HG02870 (cell line): ENCODE results near the gene ERP29.
"Not testable (repeated sequence)": the region's sequence is repeated elsewhere in the genome, so short reads cannot be mapped to it uniquely, and the experiment has no call there.

Experiments used
- ATAC-seq: cut with Tn5 transposase; IDR thresholded peaks from one replicate; pipeline ENCODE4 v1.9.1; 2021; ENCODE audit warnings: mild to moderate bottlenecking, moderate library complexity; ENCODE audit not compliant: unreplicated experiment

Gene ERP29

DNA sequence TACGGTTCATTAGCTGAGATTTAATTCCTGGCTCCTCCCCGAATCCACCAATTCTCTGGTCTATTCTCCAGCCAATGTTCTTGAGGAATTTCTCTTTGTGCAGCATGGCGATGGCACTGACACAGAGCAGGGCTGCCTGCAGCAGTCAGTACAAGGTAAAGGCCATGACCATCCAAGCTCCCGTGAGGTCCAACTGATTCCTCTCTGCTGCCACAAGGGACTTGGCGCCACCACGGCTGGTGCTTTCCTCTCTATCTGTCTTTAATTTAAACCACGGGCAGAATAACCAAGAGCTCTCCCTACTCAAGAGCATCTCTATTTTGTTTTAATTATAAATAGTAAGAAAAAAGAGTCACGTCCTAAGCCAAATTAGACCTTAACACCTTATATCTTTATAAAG is 12.4 kb upstream of the ERP29 start:
- ATAC-seq = no peak

DNA sequence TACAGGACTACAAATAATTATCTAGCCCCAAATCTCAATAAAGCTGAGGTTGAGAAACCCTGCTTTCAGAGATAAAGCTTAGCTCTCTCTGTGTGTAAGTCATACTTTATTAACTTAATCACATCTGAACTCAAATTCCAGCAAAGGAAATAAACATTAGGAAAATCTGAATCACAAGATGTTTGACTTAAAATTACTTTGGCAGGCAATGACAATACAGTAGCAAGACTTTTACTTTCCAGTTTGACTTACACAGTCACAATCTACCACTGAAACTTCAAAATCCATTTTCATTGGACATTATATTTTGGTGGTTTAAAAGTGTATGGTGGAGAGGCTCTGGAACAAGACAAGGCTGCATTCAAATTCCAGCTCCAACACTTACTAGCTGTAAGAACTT is 11.7 kb upstream of the ERP29 start:
- ATAC-seq = no peak

DNA sequence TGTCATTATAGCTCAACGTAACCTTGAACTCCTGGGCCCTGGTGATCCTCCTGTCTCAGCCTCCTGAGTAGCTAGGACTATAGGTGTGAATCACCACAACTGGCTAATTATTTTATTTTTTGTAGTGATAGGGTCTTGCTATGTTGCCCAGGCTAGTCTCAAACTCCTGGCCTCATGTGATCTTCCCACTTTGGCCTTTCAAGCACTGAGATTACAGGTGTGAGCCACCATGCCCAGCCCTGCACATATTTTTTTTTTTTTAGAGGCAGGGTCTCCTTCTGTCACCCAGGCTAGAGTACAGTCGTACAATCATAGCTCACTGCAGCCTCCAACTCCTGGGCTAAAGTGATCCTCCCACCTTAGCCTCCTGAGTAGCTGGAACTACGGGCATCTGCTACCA is 9.2 kb upstream of the ERP29 start:
- ATAC-seq = no peak

DNA sequence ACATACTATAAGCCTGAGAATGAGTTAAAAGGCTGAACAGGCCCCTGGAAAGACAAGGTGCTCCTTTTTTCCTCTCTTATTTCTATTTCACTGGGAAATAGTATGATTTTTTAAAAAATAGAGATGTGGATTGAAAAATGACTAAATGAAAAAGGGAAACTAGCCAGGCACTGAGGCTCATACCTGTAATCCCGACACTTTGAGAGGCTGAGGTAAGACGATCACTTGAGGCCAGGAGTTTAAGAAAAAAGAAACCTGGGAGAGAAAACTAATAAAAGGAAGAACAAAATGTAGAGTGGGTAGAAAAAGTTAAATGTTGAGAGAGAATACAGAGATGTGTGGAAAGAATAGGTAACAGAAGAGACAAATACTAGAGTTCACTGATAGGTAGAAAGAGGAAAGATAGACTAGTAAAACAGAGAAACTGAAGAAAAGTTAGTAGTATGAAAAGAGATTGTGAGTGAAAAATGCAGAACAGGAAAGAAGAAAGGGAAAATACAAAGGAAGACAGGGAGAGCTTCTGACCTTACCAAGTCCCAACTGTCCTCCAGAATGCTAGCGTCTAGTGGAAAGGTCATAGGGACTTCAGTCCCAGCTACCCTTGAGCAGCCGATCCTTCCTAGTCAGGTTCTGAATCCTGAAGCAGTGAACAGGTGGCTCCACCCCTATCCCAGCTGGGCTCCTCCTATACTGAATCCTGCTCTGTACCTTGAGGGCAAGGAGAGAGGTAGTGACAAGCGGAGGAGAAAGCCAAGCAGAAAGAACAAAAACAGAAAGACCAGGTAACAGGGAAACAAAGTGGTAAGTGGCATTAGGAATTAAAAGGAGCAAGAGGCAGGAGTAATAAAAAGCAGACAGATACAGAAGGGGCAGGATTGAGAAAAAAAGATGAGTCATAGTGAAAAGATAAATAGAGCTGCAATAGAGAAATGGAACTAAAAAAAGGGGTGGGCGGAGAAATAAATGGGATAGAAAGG is 7.5 kb upstream of the ERP29 start:
- ATAC-seq = no peak

DNA sequence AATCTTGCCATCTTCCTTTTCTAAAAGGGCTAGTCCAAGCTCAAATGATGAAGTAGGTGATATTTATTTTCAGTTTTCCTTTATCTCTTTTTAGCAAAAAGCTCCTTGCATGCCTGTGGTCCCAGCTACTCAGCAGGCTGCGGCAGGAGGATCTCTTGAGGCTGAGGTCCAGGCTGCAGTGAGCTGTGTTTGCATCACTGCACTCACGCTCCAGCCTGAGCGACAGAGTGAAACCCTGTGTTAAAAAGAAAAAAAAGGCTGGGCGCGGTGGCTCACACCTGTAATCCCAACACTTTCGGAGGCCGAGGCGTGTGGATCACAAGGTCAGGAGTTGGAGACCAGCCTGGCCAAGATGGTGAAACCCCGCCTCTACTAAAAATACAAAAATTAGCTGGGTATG is 5.3 kb upstream of the ERP29 start:
- ATAC-seq = no peak

DNA sequence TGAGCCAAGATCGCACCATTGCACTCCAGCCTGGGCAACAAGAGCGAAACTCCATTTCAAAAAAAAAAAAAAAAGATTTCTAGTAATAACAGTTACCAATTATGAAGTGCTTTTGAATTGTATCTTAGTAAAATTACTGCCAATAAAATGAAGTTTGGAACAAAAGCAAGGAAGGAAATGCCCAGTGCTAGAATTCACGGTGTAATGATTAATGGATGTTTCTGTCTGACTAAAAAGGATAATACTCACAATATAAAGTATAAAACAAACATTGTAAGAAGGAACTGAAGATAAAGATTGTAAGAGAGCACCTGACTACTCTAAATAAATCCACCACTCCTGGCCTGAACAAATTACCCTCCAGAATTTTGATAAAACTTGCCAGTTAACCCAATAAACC is 4.3 kb upstream of the ERP29 start:
- no peak for ATAC-seq

DNA sequence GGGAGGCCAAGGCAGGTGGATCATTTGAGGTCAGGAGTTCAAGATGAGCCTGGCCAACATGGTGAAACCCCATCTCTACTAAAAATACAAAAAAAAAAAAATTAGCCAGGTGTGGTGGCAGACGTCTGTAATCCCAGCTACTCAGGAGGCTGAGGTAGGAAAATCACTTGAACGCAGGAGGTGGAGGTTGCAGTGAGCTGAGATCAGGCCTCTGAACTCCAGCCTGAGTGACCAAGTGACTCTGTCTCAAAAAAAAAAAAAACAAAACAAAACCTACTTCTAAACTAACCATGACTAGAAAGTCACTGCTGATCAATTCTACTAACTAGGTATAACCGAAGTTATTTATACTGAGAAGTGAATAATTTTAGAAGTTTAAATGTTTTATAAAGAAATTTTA is 3.6 kb upstream of the ERP29 start:
- not testable (repeated sequence) for ATAC-seq

DNA sequence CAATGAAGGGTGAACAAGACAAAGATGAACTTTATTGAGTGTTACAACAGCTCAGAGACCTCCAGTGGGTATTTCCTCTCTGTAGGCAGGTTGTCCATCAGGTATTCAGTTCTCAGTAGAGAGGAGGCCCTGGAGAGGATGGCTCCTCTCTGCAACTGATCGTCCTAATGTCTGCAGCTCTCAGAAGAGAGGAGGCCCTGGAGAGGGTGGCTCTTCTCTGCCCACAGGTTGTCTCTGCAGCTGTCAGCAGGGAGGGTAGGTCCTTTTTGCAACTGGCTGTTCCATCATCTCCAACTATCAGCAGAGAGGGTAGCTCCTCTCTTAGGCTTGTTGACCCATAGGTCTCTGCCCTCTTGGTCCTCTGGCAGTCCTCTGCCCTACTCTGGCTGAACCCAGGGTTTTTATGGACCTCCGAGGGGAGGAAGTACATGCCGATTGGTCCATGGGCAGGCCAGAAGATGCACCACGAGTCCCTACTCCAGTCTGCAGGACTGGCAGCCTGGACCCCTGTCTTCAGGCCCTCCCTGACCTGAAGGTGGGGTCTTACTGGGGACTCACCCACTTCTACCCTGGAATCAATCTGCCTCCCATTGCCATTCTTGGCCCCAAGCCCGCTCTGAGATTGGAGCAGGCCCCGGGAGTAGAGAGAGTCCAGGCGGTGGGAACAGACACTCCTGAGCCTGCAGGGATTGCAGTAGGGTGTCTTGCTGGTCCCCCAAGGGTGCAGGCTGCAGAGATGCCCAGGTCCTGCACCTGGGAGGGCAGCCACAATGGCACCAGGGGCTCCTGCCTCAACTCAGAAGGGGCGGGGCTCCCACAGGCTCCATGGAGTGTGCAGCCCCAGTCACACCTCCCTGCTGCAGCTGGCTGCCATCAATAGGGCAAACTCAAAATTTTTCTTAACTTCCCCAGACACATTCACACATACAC is 2.5 kb upstream of the ERP29 start:
- no peak for ATAC-seq

DNA sequence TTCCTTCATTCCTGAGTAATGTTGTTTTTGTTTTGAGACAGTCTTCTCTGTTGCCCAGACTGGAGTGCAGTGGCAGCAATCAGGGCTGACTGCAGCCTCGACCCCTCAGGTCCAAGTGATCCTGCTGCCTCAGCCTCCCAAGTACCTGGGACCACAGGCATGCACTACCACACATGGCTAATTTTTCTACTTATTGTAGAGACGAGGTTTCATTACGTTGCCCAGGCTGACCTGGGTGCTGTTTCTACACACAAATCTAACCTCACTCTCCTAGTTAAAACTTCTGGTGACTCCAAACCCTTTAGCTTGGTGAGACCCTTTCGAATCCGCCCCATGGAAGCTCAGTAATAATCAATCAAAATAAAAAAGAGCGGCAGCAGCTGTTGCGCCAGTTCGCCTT is 1.5 kb upstream of the ERP29 start:
- no peak for ATAC-seq

DNA sequence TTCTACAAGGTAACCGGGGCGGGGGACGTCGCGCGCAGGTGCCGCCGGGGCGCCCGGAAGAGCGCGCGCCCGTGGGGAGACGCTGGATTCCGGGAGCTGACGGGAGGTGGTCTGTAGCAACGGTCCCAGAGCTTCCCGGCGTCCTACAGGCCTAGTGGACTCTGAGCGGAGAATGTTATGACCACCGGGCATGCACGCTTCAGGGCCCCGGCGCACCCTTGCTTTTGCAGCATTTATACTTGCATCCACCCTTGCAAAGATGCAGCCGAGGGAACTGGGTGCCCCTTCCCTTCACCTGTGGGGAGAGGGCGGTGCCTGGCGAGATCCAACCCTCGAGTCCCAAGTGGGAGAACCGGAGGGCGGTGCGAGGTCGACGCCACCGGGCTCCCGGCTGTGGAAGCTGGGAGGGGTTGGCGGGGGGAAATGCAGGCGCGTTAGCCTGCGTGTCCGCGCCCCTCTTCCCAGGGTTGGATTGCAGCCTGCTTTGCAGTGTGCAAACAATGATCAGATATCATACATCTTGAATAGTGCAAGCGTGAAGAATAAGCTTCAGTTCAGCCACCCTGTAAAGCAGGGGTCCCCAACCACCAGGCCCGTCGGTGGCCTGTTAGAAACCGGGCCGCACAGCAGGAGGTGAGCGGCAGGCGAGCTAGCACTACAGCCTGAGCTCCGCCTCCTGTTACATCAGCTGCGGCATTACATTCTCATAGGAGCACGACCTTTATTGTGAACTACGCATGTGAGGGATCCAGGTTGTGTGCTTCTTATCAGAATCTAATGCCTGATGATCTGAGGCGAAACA is 576 bp downstream of the ERP29 start:
- peak; percentile 3 for ATAC-seq

DNA sequence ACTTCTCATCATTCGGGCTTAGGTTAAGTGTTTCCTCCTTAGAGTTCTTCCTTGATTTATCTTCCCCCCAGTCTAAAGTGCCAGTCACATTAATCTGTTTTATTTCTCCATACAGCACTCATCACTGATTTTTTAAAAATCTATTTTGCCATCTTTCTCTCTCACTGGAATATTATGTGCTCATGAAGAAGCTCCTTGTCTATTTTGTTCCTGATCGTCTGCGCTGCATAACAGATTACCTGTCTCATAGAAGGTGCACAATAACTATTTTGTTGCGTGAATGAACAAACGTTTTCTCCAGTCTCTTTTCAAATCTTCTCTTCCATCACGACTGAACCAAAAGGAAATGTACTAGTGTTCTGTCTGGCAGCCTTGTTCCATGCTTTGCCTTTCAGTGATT is 2.7 kb downstream of the ERP29 start:
- ATAC-seq = no peak

DNA sequence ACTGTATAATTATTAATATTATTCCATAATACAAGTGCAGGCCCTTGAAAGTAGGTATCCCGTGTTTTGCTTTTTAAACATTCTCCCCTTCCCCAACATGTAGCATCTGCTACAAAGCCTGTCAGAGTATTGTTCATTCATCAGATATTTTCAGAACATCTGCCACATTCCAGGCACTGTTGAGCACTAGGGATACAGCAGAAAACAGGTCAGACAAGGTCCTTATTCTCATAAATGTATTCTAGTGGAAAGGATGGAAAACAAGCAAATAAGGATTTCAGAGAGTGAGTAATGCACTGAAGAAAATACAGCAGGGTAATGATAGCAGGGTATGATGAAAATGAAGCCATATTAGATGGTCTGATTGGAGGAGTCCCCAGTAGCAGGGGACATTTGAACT is 3.8 kb downstream of the ERP29 start:
- no peak for ATAC-seq

DNA sequence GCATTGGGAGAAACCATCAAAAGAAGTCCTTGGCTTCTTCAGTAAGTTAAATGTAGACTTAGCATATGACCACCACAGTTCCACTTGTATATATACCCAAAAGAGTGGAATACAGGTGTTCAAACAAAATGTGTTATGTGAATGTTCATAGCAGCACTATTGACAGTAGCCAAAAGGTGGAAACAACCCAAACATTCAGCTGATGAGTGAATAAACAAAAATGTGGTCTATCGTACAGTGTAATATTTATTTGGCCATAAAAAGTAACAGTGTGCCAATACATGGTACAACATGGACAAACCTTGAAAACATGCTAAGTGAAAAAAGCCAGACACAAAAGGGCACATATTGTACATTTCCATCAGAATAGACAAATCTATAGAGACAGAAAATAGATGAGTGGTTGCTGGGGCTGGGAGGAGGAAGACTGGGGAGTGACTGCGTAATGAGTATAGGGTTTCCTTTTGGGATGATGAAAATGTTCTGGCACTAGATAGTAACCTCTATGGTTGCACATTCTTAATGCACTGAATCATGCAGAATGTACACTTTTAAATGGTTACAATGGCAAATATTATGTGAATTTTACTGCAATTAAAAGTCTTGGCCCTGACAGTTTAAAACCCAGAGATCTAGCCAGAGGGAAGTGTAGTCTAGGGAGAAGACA is 5.5 kb downstream of the ERP29 start:
- ATAC-seq = no peak

DNA sequence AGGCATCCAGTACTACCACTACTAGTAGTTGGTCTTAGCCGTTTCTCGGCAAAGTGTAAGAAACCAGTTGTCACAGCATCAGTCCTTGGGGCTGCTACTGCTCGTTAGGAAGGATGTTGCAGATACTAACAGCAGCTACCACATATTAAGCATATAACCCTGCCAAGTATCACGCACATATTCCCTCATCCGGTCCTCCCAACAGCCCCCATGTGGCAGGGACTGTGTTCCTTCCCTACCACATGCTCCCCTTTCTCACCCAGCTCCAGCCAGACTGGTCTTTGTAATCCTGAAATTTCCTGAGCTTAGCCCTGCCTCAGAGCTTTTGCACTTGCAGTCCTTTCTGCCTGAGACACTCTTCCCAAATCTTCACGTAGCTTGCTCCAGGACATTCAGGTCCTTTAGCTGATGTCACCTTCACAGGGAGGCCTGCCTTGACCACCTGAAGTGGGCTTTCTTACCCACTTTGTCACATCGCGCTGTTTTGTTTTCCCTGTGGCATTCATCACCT is 7.8 kb downstream of the ERP29 start:
- no peak for ATAC-seq

DNA sequence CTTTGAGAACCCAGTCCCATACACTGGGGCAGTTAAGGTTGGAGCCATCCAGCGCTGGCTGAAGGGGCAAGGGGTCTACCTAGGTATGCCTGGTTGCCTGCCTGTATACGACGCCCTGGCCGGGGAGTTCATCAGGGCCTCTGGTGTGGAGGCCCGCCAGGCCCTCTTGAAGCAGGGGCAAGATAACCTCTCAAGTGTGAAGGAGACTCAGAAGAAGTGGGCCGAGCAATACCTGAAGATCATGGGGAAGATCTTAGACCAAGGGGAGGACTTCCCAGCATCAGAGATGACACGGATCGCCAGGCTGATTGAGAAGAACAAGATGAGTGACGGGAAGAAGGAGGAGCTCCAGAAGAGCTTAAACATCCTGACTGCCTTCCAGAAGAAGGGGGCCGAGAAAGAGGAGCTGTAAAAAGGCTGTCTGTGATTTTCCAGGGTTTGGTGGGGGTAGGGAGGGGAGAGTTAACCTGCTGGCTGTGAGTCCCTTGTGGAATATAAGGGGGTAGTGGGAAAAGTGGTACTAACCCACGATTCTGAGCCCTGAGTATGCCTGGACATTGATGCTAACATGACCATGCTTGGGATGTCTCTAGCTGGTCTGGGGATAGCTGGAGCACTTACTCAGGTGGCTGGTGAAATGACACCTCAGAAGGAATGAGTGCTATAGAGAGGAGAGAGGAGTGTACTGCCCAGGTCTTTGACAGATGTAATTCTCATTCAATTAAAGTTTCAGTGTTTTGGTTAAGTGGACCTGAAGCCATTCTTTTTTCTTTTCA is 9.2 kb downstream of the ERP29 start:
- ATAC-seq = no peak

DNA sequence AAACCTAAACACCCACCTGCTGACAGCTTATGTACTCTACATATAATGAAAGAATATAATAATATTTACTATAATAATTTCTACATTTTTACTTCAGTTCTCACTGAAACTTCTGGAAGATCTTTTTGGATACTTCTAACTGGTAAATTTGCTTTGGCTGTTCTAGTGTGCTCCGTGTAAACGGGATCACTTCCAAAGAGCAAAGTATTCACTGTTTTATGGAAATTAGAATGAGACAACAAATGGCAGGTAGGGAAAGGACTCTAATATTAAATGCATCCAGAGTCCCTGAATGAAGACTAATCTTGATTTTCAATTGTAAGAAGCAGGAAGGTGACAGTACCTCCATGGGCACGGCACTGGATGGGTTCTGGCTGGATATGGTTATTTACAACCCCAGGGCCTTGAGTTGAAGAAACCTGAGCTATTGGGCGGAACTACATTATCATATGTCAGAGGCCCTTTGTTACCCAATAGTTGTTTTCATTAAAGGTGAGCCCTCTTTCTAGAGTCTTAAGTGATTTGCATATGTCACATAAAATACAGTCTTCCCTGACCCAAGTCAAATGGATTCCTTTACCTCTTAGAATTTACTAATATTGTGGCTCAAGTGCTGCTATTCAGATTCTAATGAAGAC is 10.7 kb downstream of the ERP29 start:
- no peak for ATAC-seq

DNA sequence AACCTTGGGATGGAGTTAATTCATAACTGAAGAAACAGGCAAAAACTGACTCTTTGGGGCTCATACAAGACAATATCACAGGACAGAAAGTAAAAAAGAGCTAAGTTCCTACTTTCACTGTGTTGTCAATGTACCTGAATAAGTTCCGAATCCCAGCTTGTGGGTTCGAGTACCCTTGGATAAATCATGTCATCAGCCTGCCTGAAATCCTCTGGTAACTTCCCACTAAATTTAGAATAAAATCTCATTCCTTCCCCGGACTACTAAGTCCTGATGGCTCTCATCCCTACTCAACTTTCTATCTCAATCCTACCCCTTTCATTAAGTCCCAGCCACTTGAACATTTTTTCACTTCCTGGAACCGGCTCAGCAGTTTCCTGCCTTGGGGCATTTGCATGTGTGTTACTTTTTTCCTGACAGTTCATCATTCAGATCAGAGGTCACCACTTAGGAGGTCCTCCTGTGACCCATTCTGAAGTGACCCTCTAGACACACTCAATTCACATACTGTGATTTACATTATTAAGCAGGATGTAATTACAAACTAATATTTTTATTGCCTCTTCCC is 12.7 kb downstream of the ERP29 start:
- ATAC-seq = no peak

DNA sequence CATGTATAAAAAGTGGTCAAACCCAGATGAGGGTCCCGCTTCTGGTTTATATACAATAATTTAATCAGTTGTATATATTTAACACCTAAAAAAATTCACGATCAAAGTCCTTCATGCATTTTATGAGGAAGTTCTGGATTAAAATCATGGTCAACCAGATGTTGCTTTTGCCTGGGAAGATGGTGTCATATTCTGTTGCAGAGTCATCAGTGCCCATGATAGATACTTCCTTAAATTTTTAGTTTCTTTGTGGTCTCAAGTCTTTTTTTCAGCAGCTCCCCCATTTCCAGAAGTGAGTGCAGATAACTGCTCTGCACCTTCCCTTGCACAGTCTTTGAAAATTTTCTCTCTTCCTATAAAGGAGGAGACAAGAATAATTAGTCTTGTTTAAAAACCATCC is 16.1 kb downstream of the ERP29 start:
- no peak for ATAC-seq

DNA sequence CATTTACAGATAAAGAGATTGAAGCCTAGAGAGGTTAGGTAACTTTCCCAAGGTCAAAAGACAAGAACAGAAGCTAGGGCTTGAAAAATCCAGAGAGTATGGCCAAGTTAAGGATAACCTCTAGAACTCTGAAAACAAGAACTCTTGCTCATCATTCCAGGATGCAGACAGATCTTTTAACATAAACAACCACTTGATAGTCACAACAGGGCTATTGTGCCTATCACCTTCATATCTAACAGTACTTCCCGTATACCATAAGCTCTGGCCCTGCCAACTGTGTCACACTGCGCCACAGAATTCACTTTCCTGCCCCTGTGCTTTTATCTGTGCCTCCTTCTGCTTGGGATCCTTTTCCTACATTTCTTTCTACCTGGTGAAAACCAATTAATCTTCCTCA is 18.2 kb downstream of the ERP29 start:
- no peak for ATAC-seq
